Ovary (tissue), 9 donors: Measurements from ENCODE around the gene PTPRN2. TPM values are rescaled to one million over a fixed set of nuclear protein-coding genes. Genes with fewer than 3 reads are reported as not detected.

ENCODE experiments used
- DNase-seq, 5 donors: peaks; one replicate each; pipeline ENCODE4 v3.0.0-alpha.2; 2019 to 2020
- H3K27ac ChIP-seq, 2 donors: fragments of 200-600 bp; one replicate each; pipeline versions ENCODE4 v1.5.1 to v1.8.0; 2019 to 2022
- H3K27me3 ChIP-seq: fragments of 200-600 bp; one replicate; pipeline ENCODE4 v1.8.0; 2022
- H3K36me3 ChIP-seq: fragments of 200-600 bp; sonication (generic); one replicate; pipeline ENCODE4 v1.5.1; 2019
- H3K4me1 ChIP-seq: one replicate; pipeline ENCODE4 v1.8.1; 2013; ENCODE audit warnings: mild to moderate bottlenecking, moderate library complexity; ENCODE audit not compliant: insufficient read depth
- H3K4me3 ChIP-seq: fragments of 200-600 bp; sonication (generic); one replicate; pipeline ENCODE4 v1.5.1; 2017
- H3K9me3 ChIP-seq, 2 donors: fragments of 200-600 bp in 1 of 2; sonication (generic) in 1 of 2; one replicate each; pipeline versions ENCODE4 v1.5.1 to v1.8.1; 2013 to 2019; ENCODE audit warnings: mild to moderate bottlenecking in 1 of 2, moderate library complexity in 1 of 2
- CTCF ChIP-seq, 3 donors: fragments of 450-650 bp in 2 of 3; fragments of 200-600 bp in 1 of 3; IDR thresholded peaks; one replicate each; pipeline versions ENCODE4 v1.5.1 to v1.8.0; 2016 to 2022; ENCODE audit warnings: antibody characterized with exemption in 3 of 3, mild to moderate bottlenecking in 1 of 3
- EP300 ChIP-seq: sonication (generic); formaldehyde crosslinking; IDR thresholded peaks from one replicate; pipeline ENCODE4 v1.6.1; 2017; ENCODE audit warnings: antibody characterized with exemption
- POLR2A ChIP-seq: fragments of 450-650 bp; IDR thresholded peaks from one replicate; pipeline ENCODE4 v1.6.1; 2017; ENCODE audit warnings: antibody characterized with exemption, mild to moderate bottlenecking, moderate library complexity
- WGBS, 3 donors: extraction: QIAGEN DNeasy Blood & Tissue Kit in 1 of 3; methylation state at CpG; one replicate each; pipeline versions ENCODE4 v1.1.5 to v1.1.7; 2013 to 2017; 5-methylcytosine and 5-hydroxymethylcytosine counted together
- intact Hi-C, 4 donors: fragments of 100-400 bp; cut with DNase I; formaldehyde crosslinking; loops; one replicate each; pipeline versions ENCODE4 v1.11.0 to v1.15.1; 2022 to 2023
- polyA plus RNA-seq, 2 donors: library from polyadenylated mRNA; stranded (reverse); fragments of 200-250 nt in 1 of 2; fragments of 350-450 nt in 1 of 2; fragmentation: Illumina TruSeq in 1 of 2; extraction: RNeasy Lipid Tissue Mini Kit (QIAGEN cat#74804) in 1 of 2; gene quantifications; one replicate each; pipeline ENCODE4 v1.2.3, GENCODE V29; 2013 to 2014
- total RNA-seq, 7 donors: library from RNA; depleted of rRNA in 2 of 7; stranded (reverse); fragments of >200 nt in 2 of 7; fragmentation: NEBNext Ultra II Directional in 3 of 7; extraction: Animal tissue kit (Norgen Biotek cat#: 25700) in 3 of 7; gene quantifications; one replicate each; pipeline versions ENCODE4 v1.1.0 to v1.2.4, GENCODE V29; 2016 to 2023
- donor health status: DM: no; HTN: no; CAD: no; lungs with moderate emphysema.
- donor health status: DM: no; HTN: no; CAD: no.
- donor health status: Bipolar disorder and iron deficiency.
- donor health status: DM: yes; HTN: yes; CAD: no.
- donor health status: DM: no; HTN: no; CAD: no.
- donor health status: DM: yes; HTN: yes; CAD: no.

PTPRN2 gene
- total and polyA plus RNA-seq, 9 donors: 3.5 to 11.1 (median 5.9) TPM

GRCh38 chr7:158431055-158431940, 156.3 kb downstream of the PTPRN2 start:
- no peak for DNase-seq
- Histone ChIP-seq H3K27me3 (no peaks in the 10 kb centered on the region), H3K27ac (no peak overlapping the region), H3K36me3 (no peaks in the 10 kb centered on the region), H3K4me3 (no peak overlapping the region), H3K4me1 (no peaks in the 10 kb centered on the region), H3K9me3 (no peaks in the 10 kb centered on the region)
- WGBS, 3 donors: 78 to 85% (median 83%) methylated on average over 11 to 12 of the region's 12 CpGs
- intact Hi-C loops: no loop called here
- TF ChIP-seq CTCF (IDR thresholded peaks at IDR 0.05): no peak

GRCh38 chr7:158430308-158431034, 157.2 kb downstream of the PTPRN2 start:
- Histone ChIP-seq H3K4me1 (no peaks in the 10 kb centered on the region), H3K27ac (no peak overlapping the region), H3K9me3 (no peaks in the 10 kb centered on the region), H3K4me3 (no peak overlapping the region), H3K36me3 (no peaks in the 10 kb centered on the region), H3K27me3 (no peaks in the 10 kb centered on the region)
- intact Hi-C loops: no loop called here
- TF ChIP-seq CTCF (IDR thresholded peaks at IDR 0.05) (no peak), POLR2A (no peak), EP300 (no peak)
- 84 to 88% (median 87%) methylated on average over 22 of the region's 22 CpGs for WGBS, 3 donors
- DNase-seq: no peak

- TF ChIP-seq EP300: no peak
- no peak for TF ChIP-seq POLR2A
- TF ChIP-seq CTCF (IDR thresholded peaks at IDR 0.05): no peak
- Histone ChIP-seq H3K4me3 (no peak overlapping the region), H3K36me3 (no peaks in the 10 kb centered on the region), H3K27me3 (no peaks in the 10 kb centered on the region), H3K27ac (no peak overlapping the region), H3K4me1 (no peaks in the 10 kb centered on the region), H3K9me3 (no peaks in the 10 kb centered on the region)
- 70 to 75% (median 72%) methylated on average over 23 to 24 of the region's 24 CpGs for WGBS, 3 donors
- intact Hi-C loops: no loop called here
- peak in 1 of 5 donors; percentile 7 for DNase-seq
Observed at GRCh38 chr7:158428837-158429753, 158.5 kb downstream of the PTPRN2 start.
